Stimulated activated CD8-positive, alpha-beta memory T cell treated with anti-CD3 and anti-CD28 coated beads, Interleukin-15, amount 100 ng/mL, for 24 hours (primary cell): ENCODE data around the gene CD59.
"Not testable (repeated sequence)": the region's sequence is repeated elsewhere in the genome, so short reads cannot be mapped to it uniquely, and the experiment has no call there.

Experiments
- DNase-seq: peaks from one replicate; pipeline ENCODE4 v3.0.0-alpha.2; 2020; ENCODE audit warnings: low read depth

The CD59 gene

DNA sequence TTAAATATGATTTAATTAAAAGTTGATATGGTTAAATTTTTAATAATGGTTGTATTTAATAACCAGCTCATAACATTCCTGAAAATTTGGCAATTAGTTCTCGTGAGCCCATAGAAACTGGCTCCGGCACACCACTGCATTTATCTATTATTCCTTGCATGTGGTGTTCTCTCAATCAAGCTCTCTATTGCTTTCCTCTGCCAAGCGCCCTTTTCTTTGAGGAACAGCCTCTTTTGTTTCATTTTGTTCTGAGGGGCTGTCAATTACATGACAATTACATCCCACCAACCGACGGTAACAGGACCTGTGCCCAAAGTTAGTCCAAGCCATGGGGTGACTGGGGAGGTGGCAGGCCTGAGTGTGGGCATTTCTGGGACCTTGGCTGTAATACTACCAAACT, 43.7 kb downstream of the CD59 start:
- DNase-seq: no peak

DNA sequence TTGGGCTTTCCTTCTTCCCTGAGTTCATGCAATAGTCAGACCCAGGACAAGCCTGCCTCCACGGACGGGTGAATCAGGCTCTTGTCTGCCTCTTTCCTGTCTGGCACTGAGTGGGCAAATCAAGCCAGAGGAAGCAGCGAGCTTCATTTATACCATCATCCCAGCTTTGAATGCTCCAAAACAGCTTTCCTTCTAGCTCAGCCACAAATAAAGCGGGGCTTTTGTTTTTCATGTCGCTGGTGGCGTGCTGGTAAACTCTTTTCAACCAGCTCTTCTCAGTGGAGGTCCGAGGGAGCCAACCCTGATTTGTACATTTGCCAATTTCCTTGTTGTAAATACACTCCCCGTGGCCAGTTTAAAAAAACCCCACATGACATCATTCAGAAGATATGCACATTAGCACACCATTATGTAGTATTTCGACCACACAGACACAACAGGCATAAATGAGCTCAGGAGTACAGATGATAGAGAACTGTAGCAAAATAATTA, 44.2 kb downstream of the CD59 start:
- DNase-seq: no peak

DNA sequence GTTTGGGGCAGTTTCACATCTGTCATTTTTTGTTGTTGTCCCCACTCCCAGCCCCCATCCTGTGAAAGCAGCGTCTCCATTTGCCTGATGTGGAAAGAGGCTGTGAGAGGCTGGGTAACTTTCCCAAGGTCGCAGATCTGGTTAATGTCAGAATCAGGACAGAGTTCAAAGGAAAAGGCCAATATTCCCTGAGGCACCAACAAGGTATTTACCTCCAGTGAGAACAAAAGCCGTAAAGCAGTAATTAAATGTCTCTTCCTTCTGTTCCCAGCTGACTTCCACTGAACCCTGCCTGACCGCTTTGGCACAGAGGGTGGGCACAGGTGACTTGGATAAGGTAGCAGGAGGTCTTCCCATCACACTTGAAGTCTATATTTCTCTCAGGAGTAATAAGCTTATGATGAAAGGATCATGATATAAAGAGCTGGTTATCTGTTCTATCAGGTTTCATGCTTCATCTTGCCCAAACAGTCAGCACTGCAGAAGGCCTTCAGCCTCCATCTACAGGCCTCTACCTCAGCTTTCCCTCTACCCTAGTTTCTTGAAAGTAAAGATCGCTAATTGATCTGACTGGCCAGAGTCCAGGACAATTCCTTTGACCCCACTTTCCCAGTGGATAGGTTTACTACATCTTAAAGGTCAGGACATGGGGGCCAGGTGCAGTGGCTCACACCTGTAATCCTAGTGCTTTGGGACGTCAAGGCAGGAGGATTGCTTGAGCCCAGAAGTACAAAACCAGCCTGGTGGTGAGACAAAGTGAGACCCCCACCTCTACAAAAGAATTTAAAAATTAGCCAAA, 45.0 kb downstream of the CD59 start:
- no peak for DNase-seq

DNA sequence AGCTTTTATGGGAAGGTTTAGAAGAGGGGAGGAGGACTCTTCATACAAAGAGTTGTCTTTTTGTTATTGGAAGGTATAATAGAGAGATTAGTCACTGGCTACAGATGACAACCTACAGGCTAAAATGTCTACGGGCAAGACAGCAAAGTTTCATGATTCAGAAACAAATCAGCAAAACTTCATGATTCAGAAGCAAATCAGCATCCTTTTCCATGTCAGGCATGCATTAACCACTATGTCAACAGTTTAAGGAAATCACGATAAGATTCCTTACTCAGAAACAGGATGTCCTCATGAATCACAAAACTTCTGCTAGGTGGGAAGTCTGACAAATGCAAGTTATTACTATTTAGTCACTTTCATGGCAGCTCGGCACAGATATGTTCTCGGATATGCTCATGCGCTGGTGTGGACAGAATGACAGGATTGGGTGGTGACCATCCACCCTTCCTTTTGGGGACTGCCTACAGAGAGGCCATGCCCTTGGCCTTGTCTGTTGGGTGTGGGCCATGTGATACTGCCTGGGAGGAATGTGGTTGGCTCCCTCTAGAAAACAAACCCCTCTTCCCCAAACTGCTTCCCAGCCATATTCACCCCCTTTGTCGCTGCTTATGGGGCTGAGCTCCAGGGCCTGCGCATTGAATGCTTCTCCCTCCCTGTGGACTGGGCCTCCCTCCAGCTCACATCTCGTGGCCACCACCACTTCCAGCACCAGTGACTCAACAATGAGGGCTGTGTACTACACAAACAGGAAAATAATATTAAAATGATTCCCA, 45.7 kb downstream of the CD59 start:
- no peak for DNase-seq

DNA sequence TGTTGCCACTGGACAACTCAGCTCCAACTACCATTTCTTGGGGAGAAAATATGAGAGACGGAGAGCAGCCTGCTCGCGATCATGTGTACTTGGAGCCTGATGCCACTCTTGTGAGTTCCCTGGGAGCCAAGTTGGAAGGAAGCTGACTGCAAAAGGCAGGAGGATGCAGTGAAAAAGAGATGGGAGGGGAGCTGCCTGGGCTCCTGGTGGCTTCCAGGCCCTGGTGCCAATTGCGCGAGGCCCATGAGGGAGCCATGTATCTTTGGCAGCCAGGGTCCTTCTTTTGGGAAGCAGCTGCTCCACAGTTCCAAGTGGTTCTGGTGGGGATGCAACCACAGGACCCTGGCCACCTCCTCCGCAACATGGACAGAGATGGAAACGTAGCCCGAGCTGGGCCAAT, 46.7 kb downstream of the CD59 start:
- no peak for DNase-seq

DNA sequence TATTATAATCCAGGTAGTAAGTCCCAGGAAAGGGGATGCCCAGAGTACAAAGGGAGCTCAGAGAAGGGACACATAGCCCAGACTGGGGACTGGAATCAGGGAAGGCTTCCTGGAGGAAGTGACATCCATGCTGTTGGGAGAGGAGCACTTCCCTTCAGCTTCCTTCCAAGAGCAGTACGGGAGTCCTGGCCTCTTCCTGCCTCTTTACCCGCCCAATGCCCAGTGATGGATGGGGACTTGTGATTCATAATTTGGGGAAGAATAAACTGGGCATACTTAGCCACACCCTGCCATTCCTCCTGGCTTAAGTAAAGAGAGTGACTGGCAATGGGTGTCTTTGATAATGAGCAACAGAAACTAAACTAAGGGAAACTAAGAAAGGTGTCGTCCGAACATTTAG, 47.1 kb downstream of the CD59 start:
- DNase-seq: no peak

DNA sequence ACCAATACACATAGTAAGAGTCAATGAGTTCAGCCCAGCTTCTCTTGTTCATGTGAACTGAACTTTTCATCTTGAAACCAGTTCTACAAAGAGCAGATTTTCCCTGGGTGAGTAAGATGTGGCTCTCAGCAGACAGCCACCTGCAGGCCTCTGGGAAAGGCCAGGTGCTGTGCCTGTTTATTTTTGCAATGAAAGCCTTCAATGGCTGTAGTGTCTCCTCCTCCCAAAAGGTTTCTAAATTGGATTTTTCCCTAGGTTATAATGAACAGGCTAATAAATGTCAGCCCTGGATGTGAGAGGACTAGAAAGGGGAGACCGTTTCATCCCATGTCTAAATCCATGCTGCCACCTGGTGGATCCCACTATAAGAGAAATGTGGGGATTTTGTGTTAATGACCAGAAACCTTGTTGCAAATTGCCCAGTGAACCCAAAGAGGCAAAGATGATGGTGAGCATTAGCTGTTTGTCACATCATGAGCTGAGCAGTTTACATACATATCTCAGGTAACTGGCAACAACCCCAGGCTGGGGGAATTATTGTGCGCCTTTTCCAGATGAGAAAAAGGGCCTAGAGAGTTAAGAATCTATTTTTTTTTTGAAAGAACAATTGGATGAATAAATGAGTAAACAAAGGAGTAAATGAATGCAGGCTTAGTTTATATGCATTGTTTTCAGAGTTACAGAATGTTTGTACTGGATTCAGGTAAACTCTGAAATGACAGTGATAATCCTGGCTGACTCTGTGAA, 48.3 kb downstream of the CD59 start:
- DNase-seq: no peak

DNA sequence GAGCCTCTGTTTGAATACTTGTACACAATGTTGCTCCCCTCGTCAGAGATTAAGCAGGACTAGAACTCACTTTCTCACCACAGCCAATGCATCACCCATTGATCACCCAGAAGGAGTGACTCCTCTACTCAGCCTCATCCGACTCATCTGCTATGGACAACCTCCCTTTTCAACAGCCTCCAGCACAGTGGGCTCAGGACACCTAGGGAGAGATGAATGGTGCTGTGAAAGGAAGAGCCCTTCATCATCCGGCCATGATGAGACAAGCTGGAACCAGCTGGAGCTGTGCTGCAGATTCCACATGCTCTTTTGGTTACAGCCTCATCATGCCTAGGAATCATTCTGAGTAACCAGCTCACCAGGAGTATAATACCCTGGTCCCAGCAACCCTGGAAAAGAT, 51.1 kb downstream of the CD59 start:
- DNase-seq: no peak

DNA sequence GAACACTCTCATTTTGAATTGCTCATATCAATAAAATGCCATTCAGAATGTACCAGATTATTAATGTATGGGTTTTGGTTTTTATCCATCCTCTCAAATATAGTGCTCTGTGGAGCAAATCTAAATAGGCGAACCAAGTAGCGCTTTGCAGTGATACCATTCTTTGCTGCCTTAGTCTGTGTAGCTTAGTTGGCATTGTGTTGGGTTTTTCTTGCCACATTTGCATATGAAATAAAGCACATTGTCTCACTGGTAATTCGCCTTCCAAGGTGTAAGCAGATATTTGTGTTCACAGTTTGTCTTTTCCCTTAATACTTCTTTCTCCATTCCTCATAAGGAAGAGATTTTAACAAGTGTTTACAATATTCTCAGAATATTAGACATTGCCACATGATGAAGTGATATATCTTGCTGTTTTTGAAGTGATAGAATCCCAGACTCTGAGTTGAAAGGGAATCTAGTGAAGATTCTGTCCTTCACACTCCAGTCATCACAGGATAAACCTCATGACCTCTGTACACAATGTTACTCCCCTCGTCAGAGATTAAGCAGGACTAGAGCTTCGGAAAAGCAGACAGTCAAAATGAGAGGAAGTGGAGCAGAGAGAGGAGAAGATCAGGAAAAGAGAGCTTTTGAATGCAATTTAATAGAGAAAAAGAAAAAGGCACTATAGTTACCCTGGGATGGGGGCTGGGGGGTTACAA, 52.1 kb downstream of the CD59 start:
- no peak for DNase-seq

DNA sequence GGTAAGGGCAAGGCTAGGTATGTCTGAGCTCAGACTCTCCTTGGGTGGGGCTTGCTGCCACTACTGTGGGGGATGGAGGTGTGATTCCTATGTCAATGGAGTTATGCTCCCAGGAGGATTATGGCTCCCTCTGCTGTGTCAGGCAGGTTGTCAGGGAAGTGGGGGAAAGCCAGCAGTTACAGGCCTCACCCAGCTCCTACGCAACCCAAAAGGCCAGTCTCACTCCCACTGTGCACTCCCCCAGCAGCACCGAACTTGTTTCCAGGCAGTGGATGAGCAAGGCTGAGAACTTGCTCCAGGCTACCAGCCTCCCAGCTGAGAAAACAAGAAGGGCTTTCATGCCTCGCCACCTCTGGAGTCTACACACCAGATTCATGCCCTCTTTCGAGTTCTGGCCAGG, 53.8 kb downstream of the CD59 start:
- no peak for DNase-seq

DNA sequence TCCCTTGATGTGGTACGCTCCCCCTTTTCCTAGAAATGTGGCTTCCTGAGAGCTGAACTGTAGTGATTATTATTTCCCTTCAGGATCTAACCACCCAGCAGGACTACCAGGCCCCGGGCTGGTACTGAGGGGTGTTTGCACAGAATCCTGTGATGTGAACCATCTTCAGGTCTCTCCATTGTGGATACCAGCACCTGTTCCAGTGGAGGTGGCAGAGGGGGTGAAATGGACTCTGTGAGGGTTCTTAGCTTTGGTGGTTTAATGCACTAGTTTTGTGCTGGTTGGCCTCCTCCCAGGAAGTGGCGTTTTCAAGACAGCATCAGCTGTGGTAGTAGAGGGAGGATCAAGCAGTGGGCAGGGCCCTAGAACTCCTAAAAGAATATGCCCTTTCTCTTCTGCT, 54.2 kb downstream of the CD59 start:
- DNase-seq: no peak

DNA sequence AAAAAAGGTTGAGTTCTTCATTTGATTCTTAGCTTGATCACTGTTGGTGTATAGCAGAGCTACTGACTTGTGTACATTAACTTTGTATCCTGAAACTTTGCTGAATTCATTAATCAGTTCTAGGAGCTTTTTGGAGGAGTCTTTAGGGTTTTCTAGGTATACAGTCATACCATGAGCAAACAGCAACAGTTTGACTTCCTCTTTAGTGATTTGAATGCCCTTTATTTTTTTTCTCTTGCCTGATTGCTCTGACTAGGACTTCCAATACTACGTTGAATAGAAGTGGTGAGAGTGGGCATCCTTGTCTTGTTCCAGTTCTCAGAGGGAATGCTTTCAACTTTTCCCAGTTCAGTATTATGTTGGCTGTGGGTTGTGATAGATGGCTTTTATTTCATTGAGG, 57.6 kb downstream of the CD59 start:
- not testable (repeated sequence) for DNase-seq

DNA sequence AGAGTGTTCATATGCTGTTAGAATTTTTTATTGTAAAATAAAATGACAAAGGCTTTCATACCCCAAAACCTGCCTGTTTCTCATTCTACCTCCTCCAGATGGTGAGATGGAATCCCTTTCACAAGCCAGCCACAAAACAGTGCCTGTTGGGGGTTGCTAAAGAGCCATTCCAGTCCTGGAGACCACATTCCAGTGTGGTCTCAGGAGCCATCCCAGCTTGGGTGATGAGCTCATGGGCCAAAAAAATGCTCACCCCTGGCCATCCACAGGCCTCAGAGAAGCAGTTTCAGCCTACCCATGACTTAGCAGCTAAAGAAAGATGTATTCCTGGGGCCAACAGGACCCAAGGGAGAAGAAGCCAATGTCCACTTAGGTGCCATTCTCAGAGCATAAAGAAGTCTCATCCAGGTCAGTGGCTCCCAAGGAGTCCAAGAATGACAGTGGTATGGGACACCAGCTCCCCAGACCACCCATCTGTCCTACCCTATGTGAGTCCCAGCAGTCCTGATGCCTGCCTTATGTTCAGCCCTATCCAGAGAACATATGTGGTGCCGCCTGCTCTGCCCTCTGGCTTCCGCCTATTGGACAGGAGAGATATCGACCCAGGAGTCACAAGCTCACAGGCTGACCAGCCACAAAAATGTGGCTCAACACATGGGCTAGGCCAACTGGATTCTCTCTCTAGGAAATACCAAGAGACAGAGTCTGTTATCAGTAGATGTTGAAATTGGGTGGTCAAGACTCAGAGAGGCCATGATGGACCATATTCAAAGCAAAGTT, 62.0 kb downstream of the CD59 start:
- DNase-seq: no peak

DNA sequence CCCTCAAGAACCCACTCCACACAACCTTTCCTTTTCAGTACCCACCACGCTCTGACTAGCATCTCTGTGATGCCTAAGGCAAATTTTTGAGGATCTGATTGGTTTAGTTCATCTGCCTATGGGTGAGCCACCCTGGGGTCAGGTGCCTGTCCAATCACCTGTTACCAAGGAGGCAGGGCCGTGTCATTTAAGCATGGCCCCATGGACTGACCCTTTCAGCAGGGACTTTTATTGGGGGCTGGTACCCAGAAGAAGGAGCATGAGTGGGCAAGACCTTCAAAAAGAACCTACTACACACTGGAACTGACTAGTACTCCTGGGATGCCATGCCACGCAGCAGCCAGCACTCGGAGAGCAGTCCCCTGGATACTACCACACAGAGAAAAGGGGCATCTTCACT, 64.0 kb downstream of the CD59 start:
- no peak for DNase-seq

DNA sequence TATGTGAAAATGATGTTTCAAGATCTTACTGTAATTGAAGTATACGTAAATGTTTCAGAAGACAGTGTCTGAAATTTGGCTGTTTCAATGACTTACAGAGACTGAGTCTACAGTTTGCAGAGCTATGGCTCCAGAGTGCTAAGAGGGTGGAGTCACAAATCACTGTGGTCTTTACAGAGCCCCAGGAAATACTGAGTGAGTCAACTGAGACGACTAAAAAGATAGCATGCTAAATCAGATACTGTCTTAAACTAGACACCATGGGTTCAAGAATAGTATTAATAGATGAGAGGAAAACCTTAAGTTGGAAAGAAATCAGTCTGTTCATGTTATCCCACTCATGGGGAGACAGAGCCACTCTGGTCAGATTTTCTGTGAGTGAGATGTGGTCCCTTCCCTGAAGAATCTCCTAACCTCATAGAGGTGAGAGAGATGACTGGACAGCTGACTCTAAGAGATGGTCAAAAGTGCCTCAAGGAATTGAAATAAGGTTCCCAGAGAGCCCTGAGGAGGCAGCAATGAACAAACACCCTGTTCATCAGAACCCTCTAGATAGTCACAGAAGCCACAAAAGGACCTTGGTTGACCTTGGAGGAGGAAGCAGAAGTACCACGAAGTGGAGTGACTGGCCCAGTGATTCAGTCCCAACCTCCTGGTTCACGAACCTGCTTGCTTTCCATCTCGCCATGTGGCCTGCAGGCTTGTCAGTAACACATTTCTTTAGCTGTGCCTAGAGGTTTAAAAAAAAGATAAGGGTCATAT, 65.8 kb downstream of the CD59 start:
- no peak for DNase-seq

DNA sequence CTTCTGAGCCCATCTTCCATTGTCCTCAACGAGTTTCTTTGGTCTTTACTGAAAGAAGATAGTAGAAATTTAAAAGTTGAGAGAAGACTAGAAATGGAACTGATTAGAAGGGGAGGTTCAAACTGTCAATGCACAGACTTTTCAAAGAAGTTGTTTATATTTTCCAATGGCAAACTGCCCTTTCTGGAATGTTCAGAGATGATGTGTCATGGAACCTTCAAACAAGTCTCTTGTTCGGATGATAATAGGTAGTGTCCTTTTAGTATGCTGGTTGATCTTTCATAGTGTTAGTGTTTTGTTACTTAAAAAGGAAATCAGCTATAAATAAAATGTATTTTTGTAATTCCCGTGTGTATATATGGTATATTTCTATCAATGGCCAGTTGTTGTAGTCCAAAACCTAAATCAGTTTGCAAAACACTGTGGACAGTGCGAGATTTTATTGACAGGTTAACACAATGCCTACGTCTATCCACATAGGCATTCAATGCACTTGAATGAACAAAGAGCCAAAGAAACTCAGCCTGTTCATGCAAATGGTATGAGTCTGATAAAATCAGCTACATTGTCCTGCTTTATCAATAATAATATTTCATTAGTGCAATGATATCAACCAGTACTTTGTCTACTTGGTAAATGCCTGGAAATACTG, 66.5 kb downstream of the CD59 start:
- no peak for DNase-seq

DNA sequence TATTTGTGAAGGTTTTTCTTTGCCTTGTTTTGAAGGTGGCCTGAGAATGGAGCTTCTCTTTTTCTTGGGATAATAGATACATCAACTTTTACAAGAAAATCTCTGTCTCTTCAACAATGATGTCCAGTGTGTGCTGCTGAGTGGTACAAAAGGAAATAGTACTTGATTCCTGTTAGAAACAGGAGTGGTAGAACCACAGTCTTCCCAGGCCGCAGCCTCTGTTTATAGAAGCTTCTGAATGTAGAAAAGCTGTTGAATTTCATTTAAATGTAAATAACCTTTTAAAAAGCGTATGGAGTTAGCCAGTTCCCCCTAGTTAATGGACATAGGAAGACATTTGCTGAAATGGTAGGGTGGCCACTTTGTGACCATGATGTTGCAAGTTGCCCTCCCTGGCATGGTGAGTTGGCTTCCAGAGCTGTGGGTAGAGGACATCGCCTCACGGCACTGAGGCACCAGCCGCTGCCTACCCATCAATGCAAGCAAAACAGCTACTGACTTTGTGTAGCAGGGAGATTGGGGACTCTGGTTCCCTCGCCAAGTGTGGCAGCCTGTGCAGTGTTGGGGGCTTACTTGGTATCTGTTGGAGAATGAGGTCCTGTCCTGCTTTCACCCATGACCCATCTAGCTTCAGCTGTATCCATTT, 67.1 kb downstream of the CD59 start:
- no peak for DNase-seq

DNA sequence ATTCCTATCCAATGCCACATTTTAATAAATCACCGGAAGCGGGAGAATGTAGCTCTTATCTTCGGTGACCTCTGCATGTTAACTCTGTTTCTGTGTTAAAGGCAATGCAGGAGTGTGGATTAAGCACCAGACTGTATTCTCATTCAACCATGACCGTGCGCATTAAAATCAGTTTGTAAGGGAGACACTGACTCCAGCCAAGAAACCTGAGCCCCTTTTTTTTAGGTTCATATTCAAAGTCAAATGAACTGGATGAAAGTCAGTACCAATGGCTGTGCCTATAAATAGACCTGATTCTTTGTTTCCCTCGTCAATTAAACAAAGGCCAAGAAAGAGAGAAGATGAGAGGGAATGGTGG, 67.8 kb downstream of the CD59 start:
- no peak for DNase-seq

DNA sequence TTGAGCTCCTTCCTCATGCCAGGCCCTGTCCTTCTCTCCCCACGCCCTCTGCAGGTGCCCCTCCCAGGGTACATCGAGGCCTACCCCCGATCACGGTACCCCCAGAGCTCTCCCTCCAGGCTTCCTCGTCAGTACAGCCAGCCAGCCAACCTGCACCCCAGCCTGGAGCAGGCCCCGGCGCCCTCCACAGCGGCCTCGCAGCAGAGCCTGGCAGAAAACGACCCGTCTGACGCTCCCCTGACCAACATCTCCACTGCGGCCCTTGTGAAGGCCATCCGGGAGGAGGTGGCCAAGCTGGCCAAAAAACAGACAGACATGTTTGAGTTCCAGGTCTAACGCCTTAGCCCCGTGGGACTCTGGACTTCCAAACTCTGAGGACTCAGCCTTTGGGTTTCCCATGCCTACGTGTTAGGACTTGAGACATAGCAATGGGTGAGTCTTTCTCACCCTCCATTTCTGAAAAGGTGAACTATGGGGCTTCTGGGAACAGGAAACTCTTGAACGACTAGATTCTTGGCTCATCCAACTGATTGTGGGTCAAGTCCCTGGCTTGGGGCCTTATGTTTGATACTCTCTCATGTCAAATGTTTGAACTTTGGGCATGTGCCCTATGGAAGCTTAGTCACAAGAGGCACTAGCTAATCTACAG, 68.3 kb downstream of the CD59 start:
- DNase-seq: no peak
